NCI-H187 treated with DMSO at 0.1 percent for 48 hours (cell line): ENCODE data around the gene COL6A2.
"Not testable (repeated sequence)": the region's sequence is repeated elsewhere in the genome, so short reads cannot be mapped to it uniquely, and the experiment has no call there.

ENCODE experiments used
- DNase-seq: peaks from one replicate; lab custom pipeline; 2025; lab: John Stamatoyannopoulos, UW

COL6A2 gene

DNA sequence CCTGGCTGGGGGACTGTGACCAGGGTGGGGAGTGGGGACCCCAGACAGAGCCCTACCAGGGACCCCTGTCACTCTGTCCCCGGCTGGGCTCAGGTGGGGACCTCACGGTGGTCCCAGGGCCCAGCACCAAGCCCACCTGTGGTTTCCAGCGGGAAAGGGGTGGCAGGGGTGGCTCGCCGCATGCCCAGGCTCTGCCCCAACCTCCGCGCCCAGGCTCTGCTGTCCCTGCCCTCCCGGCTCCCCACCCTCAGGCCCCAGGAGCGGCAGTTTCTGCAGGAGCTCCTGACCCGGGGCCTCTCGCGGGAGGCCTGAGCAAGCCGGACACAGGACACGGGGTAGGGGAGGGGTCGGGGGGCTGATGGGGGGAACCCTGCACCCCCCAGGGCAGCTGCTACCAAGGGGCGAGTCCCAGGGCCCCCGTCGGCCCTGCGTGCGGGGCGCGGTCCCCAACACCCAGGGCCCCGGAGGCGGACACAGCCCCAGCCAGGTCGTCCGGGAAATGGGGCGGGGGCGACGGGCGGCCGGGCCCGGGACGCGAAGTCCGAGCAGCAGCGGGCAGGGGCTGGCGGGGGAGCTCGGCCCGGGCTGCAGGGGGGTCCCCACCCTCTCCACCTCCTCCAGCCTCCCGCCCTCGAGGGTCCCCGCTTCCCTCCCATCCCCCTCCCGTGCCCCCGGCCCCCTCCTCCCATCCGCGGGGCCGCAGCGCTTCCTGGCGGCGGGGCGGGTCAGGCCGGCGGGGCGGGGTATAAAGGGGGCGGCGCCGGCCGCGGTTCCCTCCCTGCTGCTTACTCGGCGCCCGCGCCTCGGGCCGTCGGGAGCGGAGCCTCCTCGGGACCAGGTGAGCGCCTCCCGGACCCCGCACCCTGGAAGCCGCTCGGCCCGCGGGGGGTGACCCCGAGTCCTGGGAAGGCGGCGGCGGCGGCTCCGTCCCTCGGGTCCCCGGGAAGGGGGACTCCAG, at the start of gene COL6A2:
Gene COL6A2 (plus strand): TSS at position 777 of the 958 bp plus-strand sequence.
- no peak for DNase-seq

DNA sequence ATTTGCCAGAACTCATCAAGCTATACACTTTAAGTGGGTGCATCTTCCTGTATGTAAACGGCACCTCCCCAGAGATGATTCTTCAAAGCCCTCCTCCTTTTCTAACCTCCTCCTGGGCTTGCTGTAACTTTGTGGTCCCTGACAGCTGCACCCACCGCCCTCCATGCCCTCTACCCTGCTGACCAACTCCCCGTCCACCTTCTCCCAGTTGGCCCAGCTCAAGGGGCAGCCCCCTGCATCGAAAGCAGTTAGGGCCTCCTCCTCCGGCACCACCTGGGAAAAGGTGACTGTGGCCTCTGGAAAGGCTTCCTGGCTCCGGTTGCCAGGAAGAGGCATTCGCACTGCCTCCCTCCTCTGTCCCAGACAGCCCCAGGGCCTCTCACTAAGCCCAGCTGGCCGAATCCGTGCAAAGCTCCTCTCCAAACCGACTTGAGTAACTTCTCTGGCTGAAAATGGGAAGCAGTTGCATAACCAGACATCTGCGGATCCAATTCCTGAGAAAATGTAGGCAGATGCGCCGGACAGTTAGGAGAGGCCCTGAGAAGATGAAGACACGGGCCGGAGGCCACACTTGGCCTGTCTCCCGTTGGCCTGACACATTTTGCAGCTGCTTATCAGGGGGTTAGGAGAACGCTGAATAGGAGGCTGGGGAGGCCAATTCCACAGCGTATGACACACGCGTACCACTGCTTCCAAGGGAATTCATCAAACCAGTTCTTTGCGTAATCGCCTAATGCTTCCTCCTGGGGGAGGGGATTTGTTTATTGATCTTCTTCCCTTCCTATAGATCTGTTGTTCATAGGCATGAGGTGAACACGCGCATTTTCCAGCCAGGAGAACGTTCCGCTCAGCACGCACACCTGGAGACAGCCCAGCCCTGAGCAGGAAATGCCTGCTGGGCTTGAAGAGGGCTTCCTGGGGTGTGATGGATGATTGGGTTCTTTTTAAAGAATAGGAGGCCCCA, 48.7 kb upstream of the COL6A2 start:
- no peak for DNase-seq

DNA sequence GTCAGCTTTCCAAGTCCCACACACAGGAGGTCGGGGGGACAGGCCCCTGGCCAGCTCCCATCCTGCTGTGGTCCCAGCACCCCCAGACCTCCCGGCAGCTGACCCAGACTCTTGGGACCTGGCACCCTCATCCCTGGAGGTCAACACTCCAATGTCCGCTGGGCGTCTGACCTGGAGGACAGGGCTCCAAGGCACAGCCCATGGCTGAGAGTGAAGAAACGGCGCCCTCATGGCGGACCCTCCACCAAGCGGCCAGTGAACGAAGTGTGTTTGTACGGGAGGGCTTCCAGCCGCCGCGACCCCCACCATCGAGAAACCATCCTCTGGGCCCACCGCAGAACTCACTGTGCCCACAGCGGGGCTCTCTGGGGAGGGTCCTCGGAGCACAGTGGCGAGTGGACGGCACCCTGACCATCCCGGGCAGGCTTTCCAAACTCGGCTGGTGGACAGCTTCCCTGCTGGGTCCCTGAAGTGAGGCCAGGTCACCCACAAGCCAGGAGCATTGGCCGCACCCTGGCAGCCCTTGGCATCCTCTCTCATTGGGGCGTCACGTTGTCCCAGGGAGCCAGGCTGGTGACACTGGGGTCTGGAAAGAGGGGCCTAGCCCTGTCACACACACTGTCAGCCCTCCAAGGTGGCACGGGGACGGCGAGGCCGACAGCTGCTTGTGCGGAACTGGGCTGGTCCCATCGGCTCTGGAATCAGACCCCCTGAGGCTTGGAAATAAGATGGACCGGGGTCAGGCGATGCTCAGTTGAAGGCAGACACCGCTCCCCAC, 47.8 kb upstream of the COL6A2 start:
- no peak for DNase-seq

DNA sequence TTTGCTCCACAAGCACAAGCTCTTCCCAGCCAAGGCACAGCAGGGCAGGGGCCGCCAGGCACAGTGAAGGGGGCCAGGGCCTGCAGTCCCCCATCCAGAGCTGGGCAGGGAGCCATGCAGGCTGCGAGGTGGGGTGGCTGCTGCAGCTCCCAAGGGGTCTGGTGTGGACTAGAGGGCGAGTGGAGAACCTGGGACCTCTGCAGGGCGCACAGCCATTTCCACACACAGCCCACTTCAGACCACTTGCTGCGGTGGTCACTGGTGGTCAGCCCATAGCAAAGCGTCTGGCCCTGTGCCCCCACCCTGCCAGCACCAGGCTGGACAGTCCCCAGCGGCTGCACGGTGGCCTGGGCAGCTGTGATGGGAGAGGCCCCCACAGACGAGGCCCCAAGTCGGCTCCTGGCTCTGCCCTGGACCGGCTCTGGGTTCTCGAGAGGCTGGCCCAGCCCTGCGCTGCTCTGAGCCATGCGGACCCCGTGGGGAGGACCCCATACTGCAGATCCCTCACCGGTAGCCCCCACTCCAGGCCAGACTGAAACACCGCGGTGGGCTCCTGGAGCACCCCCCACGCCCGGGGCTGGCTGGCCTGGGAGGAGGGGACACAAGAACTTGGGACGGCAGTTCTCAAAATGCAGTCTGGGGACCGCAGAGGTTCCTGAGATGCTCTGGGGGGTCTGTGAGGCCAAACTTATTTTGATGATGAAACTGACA, 47.1 kb upstream of the COL6A2 start:
- DNase-seq = no peak

DNA sequence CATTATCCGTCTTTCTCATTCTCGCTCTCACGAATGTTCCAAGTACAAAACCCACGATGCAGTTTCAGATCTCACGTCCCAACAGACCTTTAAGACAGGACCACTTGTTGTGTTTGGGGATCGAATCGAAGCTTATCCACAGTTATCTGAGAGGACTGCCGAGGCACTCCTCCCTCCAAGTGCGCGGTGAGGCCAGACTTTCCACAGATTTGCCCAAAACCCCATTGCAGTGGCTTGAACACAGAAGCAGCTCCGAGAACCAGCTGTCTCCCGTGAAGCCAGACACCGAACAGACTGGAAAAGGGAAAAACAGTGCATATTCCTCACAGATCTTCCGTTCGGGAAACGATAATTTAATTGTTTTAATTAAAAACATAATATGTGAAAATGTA, 46.5 kb upstream of the COL6A2 start:
- DNase-seq = no peak

DNA sequence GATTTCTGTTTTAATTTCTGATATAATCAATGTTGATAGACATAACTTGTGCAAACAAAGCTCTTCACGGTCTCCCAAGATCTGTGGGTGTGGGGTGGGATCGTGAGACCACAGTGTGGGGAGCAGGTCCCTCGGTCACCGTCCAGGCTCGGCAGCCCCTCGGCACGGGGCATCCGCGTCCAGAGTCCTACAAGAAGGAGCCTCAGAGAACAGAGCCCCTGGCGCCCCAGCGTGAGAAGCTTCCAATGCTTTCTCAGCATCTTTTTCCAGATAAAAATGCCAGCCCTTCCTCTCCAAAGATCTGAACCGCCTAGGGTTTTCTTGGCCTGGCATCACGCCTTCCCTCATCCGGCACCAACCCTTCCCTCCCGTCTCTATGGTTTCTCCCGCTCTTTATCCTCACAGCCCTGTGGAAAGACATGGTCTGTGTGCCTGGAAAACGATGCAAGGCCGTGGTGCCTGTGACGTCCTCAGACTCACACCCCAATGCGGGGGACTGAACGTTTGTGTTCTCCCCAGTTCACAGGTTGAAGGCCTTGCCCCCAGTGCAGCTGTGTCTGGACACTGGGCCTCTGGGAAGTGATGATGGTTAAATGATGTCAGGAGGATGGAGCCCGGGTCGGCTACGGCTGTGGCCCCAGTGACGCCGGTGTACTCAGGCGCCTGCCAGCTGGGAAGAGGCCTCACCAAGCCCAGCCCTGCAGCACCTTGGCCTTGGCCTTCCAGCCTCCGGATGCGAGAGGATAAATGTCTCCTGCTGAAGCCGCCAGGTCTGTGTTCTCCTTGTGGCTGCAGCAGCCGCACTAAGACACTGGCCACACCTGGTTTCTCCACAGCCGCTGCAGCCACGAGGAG, 45.9 kb upstream of the COL6A2 start:
- no peak for DNase-seq

DNA sequence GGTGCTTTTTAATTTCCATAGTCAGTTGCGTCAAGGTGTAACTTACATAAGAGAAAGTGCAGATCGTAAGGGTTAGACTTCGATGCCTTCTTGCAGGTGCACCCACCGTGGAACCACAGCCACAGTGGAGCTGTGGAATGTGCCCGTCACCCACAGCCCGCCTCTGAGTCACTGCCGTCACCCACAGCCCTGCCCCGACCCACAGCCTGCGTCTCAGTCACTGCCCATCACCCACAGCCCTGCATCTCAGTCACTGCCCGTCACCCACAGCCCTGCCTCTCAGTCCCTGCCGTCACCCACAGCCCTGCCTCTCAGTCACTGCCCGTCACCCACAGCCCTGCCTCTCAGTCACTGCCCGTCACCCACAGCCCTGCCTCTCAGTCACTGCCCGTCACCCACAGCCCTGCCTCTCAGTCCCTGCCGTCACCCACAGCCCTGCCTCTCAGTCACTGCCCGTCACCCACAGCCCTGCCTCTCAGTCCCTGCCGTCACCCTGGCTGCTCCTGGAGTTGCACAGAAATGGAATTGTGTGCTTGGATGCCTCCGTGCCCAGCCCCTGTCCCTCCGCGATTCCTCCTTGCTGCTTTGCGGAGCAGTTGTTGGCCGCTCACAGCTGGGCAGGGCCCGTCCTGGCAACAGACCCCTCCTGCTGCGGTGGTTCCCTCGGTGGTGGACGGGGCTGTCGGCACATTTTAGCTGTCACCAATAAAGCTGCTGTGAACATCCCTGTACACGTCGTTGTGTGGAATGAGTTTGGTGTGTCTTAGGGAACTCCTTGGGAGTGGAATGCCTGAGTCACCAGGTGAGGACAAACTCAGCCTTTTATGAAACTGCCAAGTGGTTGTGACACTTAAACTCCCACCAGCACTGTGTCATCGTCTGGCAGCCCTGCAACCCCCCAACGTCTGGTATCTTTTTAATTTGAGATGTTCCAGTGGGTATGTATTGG, 44.9 kb upstream of the COL6A2 start:
- DNase-seq = no peak

DNA sequence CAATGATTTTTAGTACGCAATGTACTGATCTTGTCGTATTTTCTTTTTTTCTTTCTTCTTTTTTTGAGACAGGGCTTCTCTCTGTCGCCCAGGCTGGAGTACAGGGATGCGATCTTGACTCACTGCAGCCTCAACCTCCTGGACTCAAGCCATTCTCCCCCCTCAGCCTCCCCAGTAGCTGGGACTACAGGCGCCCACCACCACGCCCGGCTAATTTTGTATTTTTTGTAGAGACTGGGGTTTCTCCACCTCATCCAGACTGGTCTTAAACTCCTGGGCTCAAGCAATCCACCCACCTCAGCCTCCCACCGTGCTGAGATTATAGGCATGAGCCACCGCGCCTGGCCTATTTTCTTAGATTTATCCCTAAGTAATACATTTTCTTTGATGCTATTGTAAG, 43.9 kb upstream of the COL6A2 start:
- no peak for DNase-seq

DNA sequence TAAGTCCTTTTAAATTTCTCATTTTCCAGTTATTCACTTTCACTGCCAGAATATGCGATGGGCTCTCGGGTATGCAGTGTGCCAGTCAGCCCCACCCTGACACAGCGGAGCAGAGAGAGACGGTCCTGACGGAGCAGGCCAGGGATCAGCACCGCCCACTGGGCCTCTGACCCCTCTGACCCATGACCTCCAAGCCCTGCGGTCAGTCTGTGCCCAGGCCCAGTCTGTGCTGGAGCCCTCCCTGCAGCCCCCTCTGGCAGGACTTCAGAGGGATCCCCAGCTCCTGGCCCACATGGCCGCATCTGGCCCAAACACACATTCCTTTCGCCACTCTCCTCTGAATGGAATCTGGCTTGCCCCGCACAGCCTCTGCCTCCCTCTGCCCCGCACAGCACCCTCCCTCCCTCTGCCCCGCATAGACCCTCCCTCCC, 43.4 kb upstream of the COL6A2 start:
- DNase-seq = no peak

DNA sequence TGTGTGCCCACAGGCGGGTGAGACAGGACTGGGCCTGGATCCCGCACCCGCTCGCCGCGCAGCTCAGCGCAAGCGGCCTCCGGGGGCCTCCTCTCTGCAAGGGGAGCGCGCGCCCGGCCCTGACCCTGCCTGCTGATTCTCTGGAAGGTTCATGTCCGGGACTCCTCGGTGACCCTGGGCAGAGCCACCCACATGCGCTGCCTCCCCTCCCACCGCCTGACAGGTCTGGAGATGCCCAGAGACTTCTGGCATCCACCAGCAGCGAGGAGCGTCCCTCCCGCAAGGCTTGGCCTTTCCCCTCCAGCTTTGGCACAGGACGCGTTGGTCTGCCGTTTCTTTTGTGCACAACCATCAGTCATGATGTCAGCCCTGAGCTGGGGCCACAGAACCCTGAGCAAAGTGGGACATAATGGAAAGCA, 42.0 kb upstream of the COL6A2 start:
- no peak for DNase-seq

DNA sequence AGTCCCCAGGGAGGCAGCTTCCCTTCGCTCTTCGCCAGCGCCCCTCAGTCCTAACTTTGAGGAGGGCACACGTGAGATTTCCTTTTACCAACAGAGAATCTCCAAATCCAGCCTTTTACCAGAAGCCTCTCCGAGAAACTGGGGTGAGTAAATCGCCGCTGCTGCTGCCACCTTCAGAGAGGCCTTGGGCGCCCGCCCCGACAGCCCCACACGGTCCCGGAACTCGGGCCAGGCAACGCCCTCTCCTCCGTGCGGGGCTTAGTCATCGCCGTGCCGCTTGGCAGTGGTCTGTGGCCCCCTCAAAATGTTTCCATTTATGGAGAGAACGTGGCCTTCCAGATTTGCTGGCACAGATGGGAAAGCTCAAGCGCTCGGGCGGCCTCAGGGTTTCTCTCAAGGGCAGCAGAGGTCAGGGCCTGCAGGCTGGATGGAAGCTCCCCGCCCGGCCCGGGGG, 41.4 kb upstream of the COL6A2 start:
- DNase-seq = no peak

DNA sequence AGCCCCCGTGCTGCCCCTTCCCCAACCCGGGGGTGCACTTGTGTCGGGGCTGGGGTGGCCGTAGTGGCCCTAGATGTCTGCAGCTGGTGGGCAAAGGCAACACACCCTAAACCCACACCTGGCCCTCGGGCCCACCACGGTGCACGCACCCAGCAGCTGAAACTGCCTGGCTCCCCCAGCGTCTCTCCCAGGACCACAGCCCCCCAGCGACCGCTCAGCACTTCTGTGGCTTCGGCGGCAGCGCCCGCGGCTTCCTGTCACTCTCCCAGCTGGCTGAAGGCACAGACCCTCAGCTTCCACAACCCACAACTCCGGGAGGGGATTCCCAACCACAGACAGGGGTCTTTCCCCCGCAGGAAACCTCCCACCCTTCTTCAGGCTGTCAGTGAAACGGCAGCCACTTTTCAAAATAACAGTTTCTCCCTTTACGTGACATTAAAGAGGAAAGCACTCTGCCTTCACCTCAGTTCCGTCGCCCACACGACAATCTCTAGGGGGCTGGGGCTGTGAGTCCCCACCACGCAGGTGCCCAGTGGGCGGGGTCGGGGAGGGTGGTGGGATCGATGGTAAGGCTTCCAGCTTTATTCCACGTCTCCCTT, 40.7 kb upstream of the COL6A2 start:
- no peak for DNase-seq

DNA sequence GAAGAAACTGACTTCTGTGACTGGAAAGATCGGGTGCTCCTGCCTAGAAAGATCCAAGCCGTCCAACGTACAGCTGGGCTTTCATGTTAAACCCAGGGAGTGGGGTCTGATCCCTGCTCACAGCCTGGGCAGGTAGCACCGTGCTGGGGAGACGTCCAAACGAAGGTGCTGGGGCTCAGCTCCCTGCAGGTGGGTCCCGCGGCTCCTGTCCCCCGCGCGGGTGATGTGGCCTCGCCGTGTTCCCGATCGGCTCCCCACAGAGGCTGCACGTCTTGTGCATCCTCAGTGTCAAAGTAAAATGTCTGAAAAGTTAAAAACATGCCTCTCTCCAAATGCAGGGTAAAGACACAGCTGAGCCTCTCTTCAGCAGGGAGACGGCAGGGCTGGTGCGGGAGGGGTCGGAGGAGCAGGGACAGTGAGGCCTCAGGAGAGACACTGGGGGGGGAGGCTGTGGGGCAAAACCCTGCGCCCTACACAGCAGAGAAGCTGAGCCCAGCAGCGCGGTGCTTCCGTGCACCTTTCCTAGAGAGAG, 40.1 kb upstream of the COL6A2 start:
- no peak for DNase-seq

DNA sequence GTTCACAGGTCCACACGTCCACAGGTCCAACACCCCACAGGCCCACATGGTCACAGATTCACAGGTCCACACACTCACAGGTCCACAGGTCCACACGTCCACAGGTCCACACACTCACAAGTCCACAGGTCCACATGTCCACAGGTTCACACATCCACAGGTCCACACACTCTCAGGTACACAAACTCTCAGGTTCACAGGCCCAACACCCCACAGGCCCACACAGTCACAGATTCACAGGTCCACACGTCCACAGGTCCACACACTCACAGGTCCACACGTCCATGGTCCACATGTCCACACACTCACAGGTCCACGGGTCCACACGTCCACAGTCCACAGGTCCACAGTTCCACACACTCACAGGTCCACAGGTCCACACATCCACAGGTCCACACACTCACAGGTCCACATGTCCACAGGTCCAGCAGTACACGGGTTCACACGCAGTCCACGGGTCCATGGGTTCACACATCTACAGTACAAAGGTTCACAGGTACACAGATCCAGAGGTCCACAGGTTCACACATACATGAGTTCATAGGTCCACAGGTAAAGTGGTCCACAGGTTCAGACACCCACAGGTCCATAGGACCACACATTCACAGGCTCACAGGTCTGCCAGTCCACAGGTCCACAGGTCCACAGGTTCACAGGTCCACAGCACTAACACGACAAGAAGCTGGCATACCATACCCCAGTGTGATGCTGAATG, 39.3 kb upstream of the COL6A2 start:
- no peak for DNase-seq

DNA sequence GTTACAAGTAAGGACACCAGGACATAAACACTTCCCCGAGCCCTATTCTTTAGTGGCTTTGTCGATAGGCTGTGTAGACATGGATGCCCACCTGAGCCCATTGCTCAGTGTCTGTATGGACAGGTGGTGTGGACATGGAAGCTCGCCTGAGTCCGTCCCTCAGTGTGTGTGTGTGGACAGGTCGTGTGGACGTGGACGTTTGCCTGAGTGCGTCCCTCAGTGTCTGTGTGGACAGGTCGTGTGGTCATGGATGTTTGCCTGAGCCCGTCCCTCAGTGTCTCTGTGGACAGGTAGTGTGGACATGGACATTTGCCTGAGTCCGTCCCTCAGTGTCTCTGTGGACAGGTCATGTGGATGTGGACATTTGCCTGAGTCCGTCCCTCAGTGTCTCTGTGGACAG, 38.7 kb upstream of the COL6A2 start:
- DNase-seq = no peak

DNA sequence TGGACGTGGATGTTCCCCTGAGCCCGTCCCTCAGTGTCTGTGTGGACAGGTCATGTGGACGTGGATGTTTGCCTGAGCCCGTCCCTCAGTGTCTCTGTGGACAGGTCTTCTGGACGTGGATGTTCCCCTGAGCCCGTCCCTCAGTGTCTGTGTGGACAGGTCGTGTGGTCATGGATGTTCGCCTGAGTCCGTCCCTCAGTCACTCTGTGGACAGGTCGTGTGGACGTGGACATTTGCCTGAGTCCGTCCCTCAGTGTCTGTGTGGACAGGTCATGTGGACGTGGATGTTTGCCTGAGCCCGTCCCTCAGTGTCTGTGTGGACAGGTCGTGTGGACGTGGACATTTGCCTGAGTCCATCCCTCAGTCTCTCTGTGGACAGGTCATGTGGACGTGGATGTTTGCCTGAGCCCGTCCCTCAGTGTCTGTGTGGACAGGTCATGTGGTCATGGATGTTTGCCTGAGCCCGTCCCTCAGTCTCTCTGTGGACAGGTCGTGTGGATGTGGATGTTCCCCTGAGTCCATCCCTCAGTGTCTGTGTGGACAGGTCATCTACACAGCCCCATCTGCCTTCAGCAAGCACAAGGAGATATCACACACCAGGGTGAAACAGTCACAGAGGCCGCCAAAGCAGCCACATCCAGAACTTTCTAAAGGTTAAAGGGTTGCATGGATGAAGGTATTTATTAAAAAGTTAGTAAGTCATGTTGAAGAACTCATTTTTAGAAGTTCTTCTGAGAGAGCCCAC, 38.0 kb upstream of the COL6A2 start:
- DNase-seq = not testable (repeated sequence)

DNA sequence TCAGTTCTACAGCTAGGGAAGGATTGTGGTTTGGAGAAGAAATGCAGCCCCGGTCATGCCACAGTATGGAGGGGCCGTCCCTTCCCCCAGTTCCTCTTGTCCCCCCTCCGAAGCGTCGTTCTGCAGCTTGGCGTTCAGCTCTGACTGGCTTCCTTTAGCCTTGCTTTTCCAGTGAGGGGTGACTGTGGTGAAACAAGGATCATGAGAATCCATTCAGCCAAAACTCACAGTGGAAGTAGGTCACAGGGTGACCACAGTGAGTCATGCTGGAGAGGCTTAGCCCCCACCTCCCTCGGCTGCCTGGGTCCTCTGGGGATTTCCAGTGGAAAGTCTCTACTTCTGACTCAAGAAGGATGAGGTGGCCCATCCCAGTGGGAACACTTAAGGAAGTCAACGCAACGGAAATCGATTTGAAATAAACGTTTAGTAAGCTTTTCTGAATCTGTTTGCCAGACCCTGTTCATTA, 37.3 kb upstream of the COL6A2 start:
- DNase-seq = no peak
